ENCODE data around the gene NAPA. TPM values are rescaled to one million over a fixed set of nuclear protein-coding genes. Genes with fewer than 3 reads are reported as not detected.

Gene NAPA
- total and polyA plus RNA-seq, 10 of the 15 experiments (the other 5 are each of a cell fraction or from before 2014, with no cell fraction given): 8.2 to 193 (median 102) TPM

GRCh38 chr19:47438793-47439220 is 76.1 kb downstream of the NAPA start:
- ChIA-PET POLR2A (no interaction called here), RAD21 (ENCODE audit: unreplicated experiment) (interaction anchor here (0.7 to 1.4 kb wide), 6 partner anchors 61 to 305 kb away, joined by 3 to 5 read pairs (median 3); no protein-coding TSS in a partner anchor), CTCF (interaction anchor here (0.8 to 9.9 kb wide), 4 partner anchors 10 to 267 kb away, joined by 3 to 163 read pairs (median 6); partner anchors contain the start of gene KPTN), SMC1A (ENCODE audit: uncharacterized antibody, unreplicated experiment) (interaction anchor here (1.0 to 2.6 kb wide), 6 partner anchors 45 to 351 kb away, joined by 3 to 8 read pairs (median 4); partner anchors contain the start of gene KPTN)
- Histone ChIP-seq H3K4me3 (no peak overlapping the region), H3K27ac (ENCODE audit: control insufficient read depth, insufficient read depth) (no peak overlapping the region), H3K9ac (ENCODE audit: control insufficient read depth, insufficient read depth, low read length) (no peak overlapping the region), H3K79me2 (ENCODE audit: control insufficient read depth, insufficient read depth, low read length) (no peaks in the 10 kb centered on the region), H3K4me2 (ENCODE audit: control insufficient read depth, insufficient read depth) (no peak overlapping the region), H3K27me3 (replicated peaks in 1 of 2; ENCODE audit: control insufficient read depth in 2 of 2, insufficient read depth in 2 of 2, low read length in 1 of 2) (peaks cover 1 to 2% of the 10 kb centered on the region in 2 experiments; a peak in 3 of 4 replicates), H2AFZ (ENCODE audit: control insufficient read depth, low read depth, low read length) (no peak overlapping the region), H3K36me3 (ENCODE audit: control insufficient read depth in 2 of 2, insufficient read depth in 2 of 2, low read length in 1 of 2) (no peaks in the 10 kb centered on the region), H3K9me3 (replicated peaks; ENCODE audit: control insufficient read depth, insufficient read depth, low read length) (no peaks in the 10 kb centered on the region), H4K20me1 (ENCODE audit: control insufficient read depth, insufficient read depth) (no peaks in the 10 kb centered on the region), H3K4me1 (ENCODE audit: control insufficient read depth, insufficient read depth, low read length) (no peaks in the 10 kb centered on the region; the same call in none of the 2 replicates)
- no TSS peak for BruUV-seq (replicated peaks)
- intact Hi-C loops (cut with micrococcal nuclease; ENCODE audit: unreplicated experiment): no loop called here
- DNase-seq (ENCODE audit: low read depth, low spot score) (no peak), ATAC-seq (peak; percentile 43; the same call in 2 of the 3 replicates), FAIRE-seq (no peak)
- WGBS (ENCODE audit: insufficient coverage, insufficient replicate concordance, low lambda C conversion rate, missing lambda C conversion rate): 0% methylated on average over 5 of the region's 5 CpGs
- 0 out of 2 replicates have a peak, but pooled peaks have one; percentile 29 for TF ChIP-seq YY1 (IDR thresholded peaks at IDR 0.05; ENCODE audit: low read depth, low read length)
- no peak for TF ChIP-seq GABPA (IDR thresholded peaks at IDR 0.05; ENCODE audit: low read depth)
- peak; percentile 32 for TF ChIP-seq SP1 (IDR thresholded peaks at IDR 0.05; ENCODE audit: low read depth, low read length)
- TF ChIP-seq ZNF384 (IDR thresholded peaks at IDR 0.05; ENCODE audit: borderline replicate concordance, low read depth, low read length): no peak
- TF ChIP-seq SIX5 (IDR thresholded peaks at IDR 0.05; ENCODE audit: low read depth, low read length, severe bottlenecking): peak; percentile 77
- TF ChIP-seq NR2F1 (conservative IDR thresholded peaks at IDR 0.05): no peak
- TF ChIP-seq HDAC2 (IDR thresholded peaks at IDR 0.05): no peak
- no peak for TF ChIP-seq CREM (IDR thresholded peaks at IDR 0.05; ENCODE audit: low read depth)
- no peak for TF ChIP-seq CEBPZ (IDR thresholded peaks at IDR 0.05; ENCODE audit: low read depth, low read length)
- TF ChIP-seq SMARCA5 (IDR thresholded peaks at IDR 0.05): no peak
- TF ChIP-seq HCFC1 (IDR thresholded peaks at IDR 0.05; ENCODE audit: low read length): peak; percentile 78
- in situ Hi-C loops (cut with MboI): loop anchor here (5.0 kb wide), 1 partner anchor 268 kb away; no protein-coding TSS in a partner anchor

Other genes starting within 250 kb of the NAPA start
Only the 7 nearest of the 11 such genes appear.
- 0.11 TPM in 1 of 2 replicates, not detected in the other for gene C5AR2, start 182.9 kb downstream of the NAPA start, total RNA-seq (2014; rRNA removed)
- not detected in 2 replicates for gene C5AR2, start 182.9 kb downstream of the NAPA start, total RNA-seq (2014; rRNA removed; fragmentation: Illumina TruSeq; extraction: Trizol)
- gene C5AR2, start 182.9 kb downstream of the NAPA start, total RNA-seq (2021): not detected in 2 replicates
- 0.01 TPM in 1 of 2 replicates, not detected in the other for gene C5AR2, start 182.9 kb downstream of the NAPA start, polyA plus RNA-seq (2011; rRNA removed)
- gene C5AR2, start 182.9 kb downstream of the NAPA start, polyA plus RNA-seq (2014; fragmentation: Illumina TruSeq; extraction: Trizol): not detected in 2 replicates
- gene C5AR2, start 182.9 kb downstream of the NAPA start, polyA plus RNA-seq (2014; fragmentation: Nextera tagmentation; extraction: Ambion mirVana): not detected
- not detected in 2 replicates for gene C5AR2, start 182.9 kb downstream of the NAPA start, polyA plus RNA-seq (2014; rRNA removed)
- gene C5AR2, start 182.9 kb downstream of the NAPA start, polyA plus RNA-seq (2016; fragmentation: Nextera tagmentation; extraction: Ambion mirVana): not detected
- gene DHX34, start 165.7 kb downstream of the NAPA start, total RNA-seq (2014; rRNA removed): 11.1 and 15.9 TPM in 2 replicates
- 5.6 and 5.7 TPM in 2 replicates for gene DHX34, start 165.7 kb downstream of the NAPA start, total RNA-seq (2014; rRNA removed; fragmentation: Illumina TruSeq; extraction: Trizol)
- gene DHX34, start 165.7 kb downstream of the NAPA start, total RNA-seq (2021): 14.3 and 16.9 TPM in 2 replicates
- gene DHX34, start 165.7 kb downstream of the NAPA start, polyA plus RNA-seq (2011; rRNA removed): 2.6 and 5.9 TPM in 2 replicates
- gene DHX34, start 165.7 kb downstream of the NAPA start, polyA plus RNA-seq (2014; fragmentation: Illumina TruSeq; extraction: Trizol): 2.3 and 5.5 TPM in 2 replicates
- gene DHX34, start 165.7 kb downstream of the NAPA start, polyA plus RNA-seq (2014; fragmentation: Nextera tagmentation; extraction: Ambion mirVana): under 1 TPM; 0.19 to 0.37 TPM
- gene DHX34, start 165.7 kb downstream of the NAPA start, polyA plus RNA-seq (2014; rRNA removed): 15.2 and 19.3 TPM in 2 replicates
- gene DHX34, start 165.7 kb downstream of the NAPA start, polyA plus RNA-seq (2016; fragmentation: Nextera tagmentation; extraction: Ambion mirVana): 10 to 100 TPM; 15.7 to 16.7 TPM
- not detected in 2 replicates for gene MEIS3, start 95.5 kb downstream of the NAPA start, total RNA-seq (2014; rRNA removed)
- not detected in 2 replicates for gene MEIS3, start 95.5 kb downstream of the NAPA start, total RNA-seq (2014; rRNA removed; fragmentation: Illumina TruSeq; extraction: Trizol)
- gene MEIS3, start 95.5 kb downstream of the NAPA start, total RNA-seq (2021): 0.21 TPM in 1 of 2 replicates, not detected in the other
- 0.05 TPM in 1 of 2 replicates, not detected in the other for gene MEIS3, start 95.5 kb downstream of the NAPA start, polyA plus RNA-seq (2011; rRNA removed)
- gene MEIS3, start 95.5 kb downstream of the NAPA start, polyA plus RNA-seq (2014; fragmentation: Illumina TruSeq; extraction: Trizol): not detected in 2 replicates
- not detected for gene MEIS3, start 95.5 kb downstream of the NAPA start, polyA plus RNA-seq (2014; fragmentation: Nextera tagmentation; extraction: Ambion mirVana)
- gene MEIS3, start 95.5 kb downstream of the NAPA start, polyA plus RNA-seq (2014; rRNA removed): not detected in 2 replicates
- under 1 TPM in 1 of 2 experiments, not detected in 1; 0.23 TPM for gene MEIS3, start 95.5 kb downstream of the NAPA start, polyA plus RNA-seq (2016; fragmentation: Nextera tagmentation; extraction: Ambion mirVana)
- not detected in 2 replicates for gene SLC8A2, start 43.2 kb downstream of the NAPA start, total RNA-seq (2014; rRNA removed)
- not detected in 2 replicates for gene SLC8A2, start 43.2 kb downstream of the NAPA start, total RNA-seq (2014; rRNA removed; fragmentation: Illumina TruSeq; extraction: Trizol)
- not detected in 2 replicates for gene SLC8A2, start 43.2 kb downstream of the NAPA start, total RNA-seq (2021)
- not detected in 2 replicates for gene SLC8A2, start 43.2 kb downstream of the NAPA start, polyA plus RNA-seq (2011; rRNA removed)
- not detected in 2 replicates for gene SLC8A2, start 43.2 kb downstream of the NAPA start, polyA plus RNA-seq (2014; fragmentation: Illumina TruSeq; extraction: Trizol)
- gene SLC8A2, start 43.2 kb downstream of the NAPA start, polyA plus RNA-seq (2014; fragmentation: Nextera tagmentation; extraction: Ambion mirVana): not detected
- gene SLC8A2, start 43.2 kb downstream of the NAPA start, polyA plus RNA-seq (2014; rRNA removed): not detected in 2 replicates
- gene SLC8A2, start 43.2 kb downstream of the NAPA start, polyA plus RNA-seq (2016; fragmentation: Nextera tagmentation; extraction: Ambion mirVana): not detected
- 5.4 and 5.6 TPM in 2 replicates for gene KPTN, start 30.8 kb downstream of the NAPA start, total RNA-seq (2014; rRNA removed)
- 3.4 and 4.2 TPM in 2 replicates for gene KPTN, start 30.8 kb downstream of the NAPA start, total RNA-seq (2014; rRNA removed; fragmentation: Illumina TruSeq; extraction: Trizol)
- gene KPTN, start 30.8 kb downstream of the NAPA start, total RNA-seq (2021): 9.2 and 10.6 TPM in 2 replicates
- 1.9 and 5.1 TPM in 2 replicates for gene KPTN, start 30.8 kb downstream of the NAPA start, polyA plus RNA-seq (2011; rRNA removed)
- gene KPTN, start 30.8 kb downstream of the NAPA start, polyA plus RNA-seq (2014; fragmentation: Illumina TruSeq; extraction: Trizol): 6.6 and 6.7 TPM in 2 replicates
- gene KPTN, start 30.8 kb downstream of the NAPA start, polyA plus RNA-seq (2014; fragmentation: Nextera tagmentation; extraction: Ambion mirVana): 1 to 10 TPM in 1 of 2 experiments, under 1 TPM in 1; 0.60 to 2.1 TPM
- 7.4 and 8.7 TPM in 2 replicates for gene KPTN, start 30.8 kb downstream of the NAPA start, polyA plus RNA-seq (2014; rRNA removed)
- 10 to 100 TPM in 1 of 2 experiments, 1 to 10 TPM in 1; 10.0 to 10.1 TPM for gene KPTN, start 30.8 kb downstream of the NAPA start, polyA plus RNA-seq (2016; fragmentation: Nextera tagmentation; extraction: Ambion mirVana)
- gene ZNF541, start 58.1 kb upstream of the NAPA start, total RNA-seq (2014; rRNA removed): 0.05 TPM in 1 of 2 replicates, not detected in the other
- 0.04 TPM in 1 of 2 replicates, not detected in the other for gene ZNF541, start 58.1 kb upstream of the NAPA start, total RNA-seq (2014; rRNA removed; fragmentation: Illumina TruSeq; extraction: Trizol)
- gene ZNF541, start 58.1 kb upstream of the NAPA start, total RNA-seq (2021): 0.08 TPM in 1 of 2 replicates, not detected in the other
- 0.05 and 0.06 TPM in 2 replicates for gene ZNF541, start 58.1 kb upstream of the NAPA start, polyA plus RNA-seq (2011; rRNA removed)
- 0.03 TPM in 1 of 2 replicates, not detected in the other for gene ZNF541, start 58.1 kb upstream of the NAPA start, polyA plus RNA-seq (2014; fragmentation: Illumina TruSeq; extraction: Trizol)
- gene ZNF541, start 58.1 kb upstream of the NAPA start, polyA plus RNA-seq (2014; fragmentation: Nextera tagmentation; extraction: Ambion mirVana): not detected
- gene ZNF541, start 58.1 kb upstream of the NAPA start, polyA plus RNA-seq (2014; rRNA removed): not detected in 2 replicates
- under 1 TPM; 0.09 to 0.12 TPM for gene ZNF541, start 58.1 kb upstream of the NAPA start, polyA plus RNA-seq (2016; fragmentation: Nextera tagmentation; extraction: Ambion mirVana)
- 1.3 and 3.1 TPM in 2 replicates for gene BICRA, start 94.1 kb upstream of the NAPA start, total RNA-seq (2014; rRNA removed)
- 1.4 and 1.7 TPM in 2 replicates for gene BICRA, start 94.1 kb upstream of the NAPA start, total RNA-seq (2014; rRNA removed; fragmentation: Illumina TruSeq; extraction: Trizol)
- 9.5 and 15.3 TPM in 2 replicates for gene BICRA, start 94.1 kb upstream of the NAPA start, total RNA-seq (2021)
- gene BICRA, start 94.1 kb upstream of the NAPA start, polyA plus RNA-seq (2011; rRNA removed): 0.35 and 1.0 TPM in 2 replicates
- gene BICRA, start 94.1 kb upstream of the NAPA start, polyA plus RNA-seq (2014; fragmentation: Illumina TruSeq; extraction: Trizol): 5.0 and 7.7 TPM in 2 replicates
- under 1 TPM; 0.11 to 0.18 TPM for gene BICRA, start 94.1 kb upstream of the NAPA start, polyA plus RNA-seq (2014; fragmentation: Nextera tagmentation; extraction: Ambion mirVana)
- 3.8 and 5.1 TPM in 2 replicates for gene BICRA, start 94.1 kb upstream of the NAPA start, polyA plus RNA-seq (2014; rRNA removed)
- gene BICRA, start 94.1 kb upstream of the NAPA start, polyA plus RNA-seq (2016; fragmentation: Nextera tagmentation; extraction: Ambion mirVana): 1 to 10 TPM; 1.3 to 1.4 TPM

Data from GM12878 (cell line).